HG03439 (cell line): ENCODE data around the gene PSMD5.

Experiments
- ATAC-seq: cut with Tn5 transposase; IDR thresholded peaks from one replicate; pipeline ENCODE4 v1.9.1; 2021; ENCODE audit warnings: mild to moderate bottlenecking, moderate library complexity; ENCODE audit not compliant: unreplicated experiment

Gene PSMD5

GRCh38 chr9:120856700-120857099 is 14.0 kb upstream of the PSMD5 start:
- no peak for ATAC-seq

DNA sequence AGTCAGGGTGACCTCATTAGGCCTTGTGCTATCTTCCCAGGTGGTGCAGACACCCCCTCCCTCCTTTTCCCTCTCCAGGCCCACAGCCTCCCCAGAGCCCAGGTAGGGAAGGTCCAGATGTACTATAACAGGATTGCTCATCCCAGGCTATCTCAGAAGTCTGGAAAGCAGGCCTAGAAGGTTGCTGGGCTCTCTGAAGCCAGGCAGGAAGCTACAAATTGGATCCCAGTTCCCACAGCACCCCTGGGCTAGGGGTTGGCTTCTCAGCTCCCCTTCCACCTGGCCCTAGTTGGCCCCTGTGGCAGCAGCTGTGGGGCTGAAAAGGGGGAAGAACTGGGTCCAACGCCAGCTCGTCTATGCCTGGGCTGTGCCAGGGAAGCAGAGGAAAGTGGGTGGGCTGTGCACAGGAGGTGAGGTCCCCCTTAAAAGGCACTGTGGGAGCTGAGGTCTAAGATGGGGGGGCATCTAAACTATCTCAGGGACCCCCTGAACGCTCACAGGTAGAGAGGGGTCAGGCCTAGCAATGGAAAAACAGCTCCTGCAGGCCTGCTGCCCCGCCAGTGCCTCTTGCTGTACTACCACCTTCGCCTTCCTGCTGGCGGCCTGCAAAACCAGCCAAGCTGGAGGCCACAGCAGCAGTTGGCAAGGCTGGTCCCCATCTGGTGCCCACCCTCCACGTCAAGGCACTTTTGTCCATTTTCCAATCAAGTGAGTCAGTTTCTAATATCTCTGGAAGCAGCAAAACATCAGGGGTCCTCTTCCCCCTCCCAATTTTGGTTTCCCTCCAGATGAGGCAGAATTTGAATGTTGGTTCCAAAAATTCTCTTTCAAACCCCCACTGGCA is 13.3 kb upstream of the PSMD5 start:
- no peak for ATAC-seq

GRCh38 chr9:120854596-120855327 is 12.0 kb upstream of the PSMD5 start:
- no peak for ATAC-seq

GRCh38 chr9:120853198-120853597 is 10.5 kb upstream of the PSMD5 start:
- ATAC-seq = no peak

DNA sequence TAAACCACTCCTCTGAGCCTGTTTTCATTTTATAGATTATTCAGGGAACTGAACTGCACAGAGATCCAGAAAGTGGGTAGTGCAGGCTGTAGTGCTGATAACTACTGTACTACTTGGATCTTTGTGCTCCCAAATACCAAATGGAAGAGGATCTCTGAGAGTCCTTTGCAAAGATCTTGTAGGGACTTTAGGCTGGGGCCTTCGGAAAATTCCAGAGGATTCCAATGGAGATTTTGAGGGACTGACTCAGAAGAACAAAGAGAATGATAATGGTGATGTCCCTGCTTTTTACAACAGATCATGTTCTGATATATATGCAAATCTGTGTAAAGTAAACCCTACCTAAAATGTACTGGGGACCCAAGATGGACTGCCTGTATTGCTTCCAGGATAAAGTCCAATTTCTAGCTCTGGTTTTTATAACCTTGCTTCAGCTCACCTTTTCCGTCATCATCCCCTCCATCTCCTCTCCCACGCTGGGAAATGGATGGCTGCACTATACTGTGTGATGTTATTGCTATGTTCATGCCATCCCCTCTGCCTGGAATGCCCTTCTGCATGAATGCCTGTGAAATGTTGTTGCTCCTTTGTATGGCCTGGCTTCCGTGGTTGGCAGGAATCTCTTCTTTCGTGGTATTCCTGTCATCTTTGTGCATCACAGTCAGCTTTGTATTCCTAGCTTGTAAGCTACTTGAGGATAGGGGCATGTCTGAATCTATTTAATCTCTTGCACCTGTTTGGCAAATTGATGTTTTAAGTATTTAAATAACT is 9.7 kb upstream of the PSMD5 start:
- no peak for ATAC-seq

GRCh38 chr9:120851449-120851848 is 8.7 kb upstream of the PSMD5 start:
- ATAC-seq = no peak

GRCh38 chr9:120850315-120850714 is 7.6 kb upstream of the PSMD5 start:
- ATAC-seq = no peak

GRCh38 chr9:120846906-120847305 is 4.2 kb upstream of the PSMD5 start:
- ATAC-seq = no peak

- no peak for ATAC-seq
Measured at GRCh38 chr9:120846251-120846889, 3.6 kb upstream of the PSMD5 start.

DNA sequence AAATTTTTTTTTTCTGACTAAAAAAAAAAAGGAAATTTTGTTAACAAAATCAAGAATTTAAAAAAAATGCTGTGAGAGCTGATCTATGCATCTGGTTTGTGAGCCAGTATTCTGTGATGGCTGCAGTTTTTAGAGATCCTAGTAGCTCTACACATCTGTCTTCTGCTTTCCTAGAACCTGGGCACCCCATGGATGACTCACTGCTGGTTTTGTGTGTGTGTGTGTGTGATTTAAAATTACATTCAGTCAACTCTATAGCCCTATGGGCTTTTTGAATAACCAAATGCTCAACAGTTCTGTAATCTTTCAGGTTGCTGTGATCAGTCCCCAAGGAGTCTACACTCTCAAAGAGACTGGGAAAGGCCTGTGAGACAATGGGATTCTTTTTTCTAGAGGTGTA is 2.5 kb upstream of the PSMD5 start:
- no peak for ATAC-seq

DNA sequence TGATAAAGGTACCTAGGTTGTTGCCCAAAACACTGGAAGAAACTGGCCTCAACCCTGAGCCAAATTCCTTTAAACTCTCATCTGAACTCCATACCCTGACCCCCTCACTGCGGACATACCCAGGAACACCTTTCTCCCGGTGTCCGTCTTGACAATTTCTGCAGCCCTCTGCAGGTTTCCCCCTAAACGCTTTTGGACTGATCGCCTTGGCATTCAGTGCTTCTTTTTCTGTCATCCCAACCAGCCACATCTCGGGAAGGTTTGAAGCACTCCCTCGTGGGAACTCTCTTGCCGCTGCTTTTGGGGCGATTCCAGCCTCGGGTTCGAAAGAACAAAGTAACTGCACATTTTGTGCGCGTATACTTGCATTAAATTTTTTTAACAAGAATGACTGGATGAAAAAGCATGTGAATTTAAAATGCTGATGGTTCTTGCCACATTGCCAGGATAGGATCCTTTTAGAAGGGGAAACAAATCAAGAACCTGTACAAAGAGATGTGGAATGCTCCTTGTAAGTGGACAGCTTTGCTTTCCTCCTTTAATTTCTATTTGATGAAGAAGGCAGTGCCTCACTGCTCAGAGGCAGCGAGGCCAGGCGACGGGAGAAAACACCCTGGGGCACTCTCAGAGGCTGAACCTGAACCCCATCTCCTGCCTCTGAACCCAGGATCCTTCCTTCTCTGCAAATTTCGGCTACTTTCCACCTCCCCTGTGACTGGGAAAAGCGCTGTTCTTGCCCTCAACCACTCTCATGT is 615 bp downstream of the PSMD5 start:
- ATAC-seq = no peak

GRCh38 chr9:120839146-120839545 is 3.6 kb downstream of the PSMD5 start:
- ATAC-seq = no peak

DNA sequence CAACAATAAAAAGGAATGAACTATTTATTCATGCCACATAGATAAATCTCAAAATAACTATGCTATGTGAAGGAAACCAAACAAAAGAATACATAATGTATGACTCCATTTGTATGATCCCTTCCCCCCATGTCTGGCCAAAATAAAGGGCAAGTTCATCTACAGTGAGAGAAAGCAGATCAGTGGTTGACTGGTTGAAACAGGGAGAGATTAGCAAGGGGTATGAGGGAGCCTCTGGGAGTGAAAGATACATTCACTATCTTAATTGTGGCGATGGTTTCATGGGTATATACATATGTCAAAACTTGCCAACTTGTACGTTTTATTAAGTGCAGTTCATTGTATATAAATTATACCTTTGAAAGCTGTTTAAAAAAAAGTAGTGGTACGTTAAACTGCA is 4.8 kb downstream of the PSMD5 start:
- ATAC-seq = no peak

DNA sequence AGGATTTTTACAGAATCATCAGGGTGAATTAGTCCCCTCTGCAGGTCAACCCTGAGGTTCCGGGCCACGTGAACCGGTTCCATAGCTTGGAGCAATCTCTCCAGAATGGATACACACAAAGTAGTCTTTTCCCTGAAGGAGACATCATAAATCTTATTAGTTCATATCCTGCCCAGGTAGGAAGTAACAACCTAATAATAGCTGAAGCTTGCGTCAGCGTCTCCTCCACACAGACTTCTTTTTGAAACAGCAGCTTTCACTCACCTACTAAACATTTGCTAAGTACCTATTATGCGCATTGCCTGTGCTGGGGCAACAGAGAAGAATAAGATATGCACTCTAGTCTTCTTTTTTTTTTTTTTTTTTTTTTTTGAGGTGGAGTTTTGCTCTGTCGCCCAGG is 9.4 kb downstream of the PSMD5 start:
- no peak for ATAC-seq

DNA sequence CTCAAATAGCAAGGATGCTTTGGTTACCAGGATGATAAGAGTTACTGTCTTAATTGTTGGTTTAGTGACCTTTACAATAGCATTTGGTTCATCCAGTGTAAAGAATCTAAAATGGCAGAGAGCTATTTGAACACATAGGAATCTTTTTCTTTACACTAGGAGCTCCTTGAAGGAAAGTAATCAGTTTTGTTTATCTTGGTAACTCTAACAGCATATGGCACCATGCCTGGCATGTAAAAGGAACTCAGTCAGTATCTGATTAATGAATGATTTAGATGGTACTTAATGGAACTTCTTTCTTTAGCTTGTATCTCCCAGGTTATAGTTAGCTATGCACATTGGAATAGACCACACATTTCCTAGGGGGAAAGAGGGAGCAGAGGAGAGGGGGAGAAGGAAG is 9.9 kb downstream of the PSMD5 start:
- ATAC-seq = no peak

DNA sequence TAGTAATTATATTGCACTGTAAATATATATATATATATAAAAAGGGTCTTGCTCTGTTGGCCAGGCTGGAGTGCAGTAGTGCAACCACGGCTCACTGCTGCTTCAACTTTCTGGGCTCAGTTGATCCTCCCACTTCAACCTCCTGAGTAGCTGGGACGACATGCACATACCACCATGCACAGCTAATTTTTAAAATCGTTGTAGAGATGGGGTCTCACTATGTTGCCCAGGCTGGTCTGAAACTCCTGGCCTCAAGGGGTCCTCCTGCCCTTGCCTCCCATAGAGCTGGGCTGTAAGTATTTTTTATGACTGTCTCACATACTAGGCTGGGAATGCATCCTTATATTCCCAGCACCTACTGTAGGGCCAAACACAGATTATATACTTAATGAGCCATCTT is 11.9 kb downstream of the PSMD5 start:
- no peak for ATAC-seq

DNA sequence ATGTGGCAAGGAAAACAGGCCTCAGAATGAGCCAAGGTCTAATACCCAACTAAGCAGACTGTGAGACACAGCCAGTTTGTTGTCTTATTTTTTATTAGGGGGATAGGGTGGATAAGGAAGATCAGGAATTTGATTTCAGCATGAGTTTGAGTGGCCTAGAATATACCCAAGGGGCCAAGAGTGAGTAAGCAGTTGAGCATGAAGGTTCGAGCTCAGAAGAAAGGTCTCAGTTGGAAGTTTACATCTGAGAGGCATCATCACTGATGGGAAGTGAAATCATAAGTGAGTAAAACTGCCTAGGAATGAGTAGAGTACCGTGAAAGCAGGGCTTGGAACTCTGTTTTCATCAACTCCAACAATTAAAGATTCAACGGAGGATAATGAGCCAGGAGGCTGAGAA is 12.6 kb downstream of the PSMD5 start:
- no peak for ATAC-seq

GRCh38 chr9:120829650-120830049 is 13.1 kb downstream of the PSMD5 start:
- no peak for ATAC-seq

GRCh38 chr9:120820095-120820494 is 22.6 kb downstream of the PSMD5 start:
- no peak for ATAC-seq

GRCh38 chr9:120818595-120818994 is 24.1 kb downstream of the PSMD5 start:
- no peak for ATAC-seq
